GM19372 (cell line): Measurements from ENCODE around the gene ZNF532.
A peak's percentile ranks its signal among the peaks of the same experiment; 100 is the strongest.
"Not testable (repeated sequence)": the region's sequence is repeated elsewhere in the genome, so short reads cannot be mapped to it uniquely, and the experiment has no call there.

ENCODE experiments used
- ATAC-seq: cut with Tn5 transposase; IDR thresholded peaks from one replicate; pipeline ENCODE4 v1.9.1; 2021; ENCODE audit warnings: mild to moderate bottlenecking, low read depth, moderate library complexity; ENCODE audit not compliant: unreplicated experiment

ZNF532 gene

GRCh38 chr18:58848685-58849084, 16.0 kb upstream of the ZNF532 start:
- no peak for ATAC-seq

DNA sequence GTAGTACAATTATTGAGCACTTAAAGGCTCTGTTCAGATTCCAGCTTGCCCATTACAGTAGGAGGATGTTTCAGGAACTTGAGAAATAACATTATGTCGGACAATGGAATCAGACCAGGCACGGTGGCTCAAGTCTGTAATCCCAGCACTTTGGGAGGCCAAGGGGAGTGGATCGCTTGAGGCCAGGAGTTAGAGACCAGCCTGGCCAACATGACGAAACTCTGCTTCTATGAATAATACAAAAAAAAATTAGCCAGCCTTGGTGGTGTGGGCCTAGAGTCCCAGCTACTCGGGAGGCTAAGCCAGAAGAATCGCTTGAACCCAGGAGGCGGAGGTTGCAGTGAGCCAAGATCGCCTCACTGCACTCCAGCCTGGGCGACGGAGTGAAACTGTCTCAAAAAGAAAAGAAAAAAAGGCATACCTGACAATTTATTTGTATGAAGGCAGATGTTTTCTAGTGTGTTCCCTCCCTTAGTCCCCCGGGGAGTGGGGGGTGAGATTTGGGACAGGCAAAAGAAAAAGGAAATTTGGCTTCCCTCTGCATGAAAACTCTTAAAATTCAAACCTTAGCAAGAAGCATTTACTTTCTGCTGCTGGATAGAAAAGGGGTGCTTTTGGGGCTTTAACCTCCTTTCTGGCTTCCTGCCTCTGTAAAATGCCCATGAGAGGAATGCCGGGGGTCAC, 13.7 kb upstream of the ZNF532 start:
- ATAC-seq = no peak

- ATAC-seq = no peak
These were observed 12.8 kb upstream of the ZNF532 start for GRCh38 chr18:58851856-58852255.

GRCh38 chr18:58852629-58853028, 12.0 kb upstream of the ZNF532 start:
- ATAC-seq = no peak

DNA sequence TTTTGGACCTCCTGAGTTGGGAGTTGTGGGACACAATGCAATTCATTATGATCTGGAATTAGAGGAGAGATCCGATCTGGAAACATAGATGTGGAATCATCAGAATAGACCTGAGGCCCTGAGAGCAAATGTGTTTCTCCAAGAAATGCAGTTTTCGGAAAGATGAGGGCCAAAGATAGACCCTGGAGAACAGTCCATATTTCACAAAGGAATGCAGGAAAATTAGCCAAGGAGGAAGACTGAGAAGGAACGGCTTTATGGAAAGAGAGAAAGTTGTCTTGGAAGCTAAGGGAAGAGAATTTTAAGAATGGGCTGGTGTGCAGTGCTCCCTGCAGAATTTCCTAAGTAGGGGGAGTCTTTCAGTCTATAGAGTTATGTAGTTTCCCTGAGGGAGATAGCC, 11.1 kb upstream of the ZNF532 start:
- ATAC-seq = no peak

GRCh38 chr18:58855521-58855920, 9.2 kb upstream of the ZNF532 start:
- not testable (repeated sequence) for ATAC-seq

GRCh38 chr18:58856881-58857280, 7.8 kb upstream of the ZNF532 start:
- ATAC-seq = no peak

GRCh38 chr18:58858591-58859468, 5.8 kb upstream of the ZNF532 start:
- no peak for ATAC-seq

- no peak for ATAC-seq
These were observed 4.8 kb upstream of the ZNF532 start for GRCh38 chr18:58859907-58860306.

DNA sequence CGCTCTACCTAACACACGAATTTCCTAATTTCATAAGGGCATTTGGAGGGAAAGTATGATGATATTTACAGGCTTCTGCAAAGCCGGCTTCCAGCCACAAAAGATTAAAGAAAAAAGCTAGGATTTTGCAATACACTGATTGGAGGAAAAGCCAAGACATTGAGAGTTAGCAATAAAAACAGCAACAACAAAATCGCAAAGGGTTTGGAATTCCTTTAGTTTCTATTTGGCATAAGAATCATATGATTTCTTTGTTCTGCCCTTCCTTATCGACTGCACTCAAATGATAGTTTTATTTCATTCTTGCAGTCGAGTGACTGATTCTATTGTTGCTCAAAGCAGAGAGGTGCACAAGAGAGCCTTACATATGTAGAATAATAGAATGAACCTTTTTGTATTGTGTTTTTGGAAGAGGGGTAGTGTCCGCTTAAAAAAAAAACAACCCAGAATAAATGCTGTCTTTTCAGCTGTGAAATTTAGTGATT, 3.9 kb upstream of the ZNF532 start:
- ATAC-seq = no peak

- no peak for ATAC-seq
These were observed 3.3 kb upstream of the ZNF532 start for GRCh38 chr18:58861353-58861752.

- no peak for ATAC-seq
These were observed 2.8 kb upstream of the ZNF532 start for GRCh38 chr18:58861861-58862301.

- ATAC-seq = no peak
These were observed 2.3 kb upstream of the ZNF532 start for GRCh38 chr18:58862356-58862755.

DNA sequence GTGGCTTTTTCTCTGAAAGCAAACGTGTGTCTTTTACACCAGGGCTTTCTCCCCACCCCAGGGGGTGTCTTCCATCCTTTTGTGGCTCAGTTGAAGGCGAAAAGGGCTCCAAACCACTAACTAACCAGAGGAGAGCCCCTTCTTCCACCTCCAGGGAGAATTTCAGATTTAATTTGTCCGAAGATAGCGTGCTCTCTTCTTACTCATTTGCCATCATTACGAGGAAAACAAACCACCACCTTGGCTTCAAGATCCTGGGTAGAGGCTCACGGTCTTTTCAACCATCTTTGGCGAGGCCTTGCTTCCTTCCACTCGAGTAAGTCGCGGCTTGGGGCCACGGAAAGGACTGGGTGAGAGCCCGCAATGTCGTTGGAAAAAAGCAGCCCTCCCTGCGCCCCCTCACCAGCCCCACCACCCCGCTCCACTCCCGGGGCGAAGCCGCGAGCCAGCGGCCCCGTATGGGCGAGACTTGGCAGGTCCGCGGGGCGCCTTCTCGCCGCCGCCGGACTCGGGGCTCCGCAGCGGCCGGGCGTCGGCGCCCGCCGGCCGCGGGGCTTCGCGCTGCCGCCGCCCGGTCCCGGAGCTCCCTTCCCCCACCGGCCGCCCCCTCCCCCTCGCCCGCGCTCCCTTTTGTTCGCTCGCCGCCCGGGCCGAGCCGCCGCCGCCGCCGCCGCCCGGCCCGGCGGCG, 1.7 kb upstream of the ZNF532 start:
- ATAC-seq = peak; percentile 25

DNA sequence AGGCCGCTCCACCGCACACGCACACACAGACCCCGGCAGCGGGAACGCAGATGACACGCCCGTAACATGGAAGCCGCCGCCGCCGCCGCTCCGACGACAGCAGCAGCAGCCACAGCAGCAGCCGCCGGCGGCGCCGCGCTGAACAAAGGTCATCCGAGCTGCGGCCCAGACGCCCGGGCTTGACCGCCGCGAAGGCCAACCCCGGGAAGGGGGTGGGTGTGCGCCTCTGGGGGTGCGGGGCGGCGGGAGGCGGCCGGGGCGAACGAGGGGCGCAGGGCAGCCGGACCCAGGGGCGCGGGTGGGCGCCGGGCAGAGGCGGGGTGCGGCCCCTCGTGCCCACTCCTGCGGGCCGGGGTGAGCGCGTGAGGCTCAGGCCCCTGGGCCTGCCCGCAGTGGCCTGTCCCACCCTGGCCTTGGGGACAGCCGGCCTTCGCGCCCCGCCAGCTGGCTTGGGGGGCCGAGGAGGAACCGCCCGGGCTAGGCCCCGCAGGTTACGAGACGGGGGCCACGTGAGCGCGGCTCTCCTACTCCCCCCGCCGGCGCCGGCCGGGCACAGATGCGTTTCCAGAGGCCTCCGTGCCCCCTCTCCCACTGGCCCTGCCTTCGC, 1.0 kb upstream of the ZNF532 start:
- peak; percentile 42 for ATAC-seq

- ATAC-seq = no peak
These were observed 435 bp downstream of the ZNF532 start for GRCh38 chr18:58865033-58865590.

DNA sequence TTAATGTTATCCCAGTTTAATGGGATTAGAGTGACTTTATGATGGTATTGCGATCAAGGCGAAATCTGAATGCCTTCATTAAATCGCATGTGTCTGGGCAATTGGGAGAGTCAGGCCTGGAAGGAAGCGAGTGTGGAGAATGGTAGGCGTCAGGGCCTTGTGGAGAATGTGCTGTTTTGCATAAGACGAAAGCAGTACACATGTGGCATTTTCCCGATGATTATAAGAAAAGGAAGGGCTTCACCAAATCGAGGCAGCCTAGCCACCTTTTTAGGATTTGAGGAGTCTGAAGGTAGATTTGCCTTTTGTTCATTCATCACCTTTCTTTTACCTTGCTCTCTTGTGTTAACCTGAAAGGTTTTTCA, 1.0 kb downstream of the ZNF532 start:
- no peak for ATAC-seq

GRCh38 chr18:58866066-58866772, 1.5 kb downstream of the ZNF532 start:
- ATAC-seq = no peak

- ATAC-seq = no peak
These were observed 2.1 kb downstream of the ZNF532 start for GRCh38 chr18:58866773-58867150.
